Prostate gland (tissue), 2 donors: ENCODE measurements around the gene POU2AF2. TPM values are rescaled to one million over a fixed set of nuclear protein-coding genes. Genes with fewer than 3 reads are reported as not detected.
"Not testable (repeated sequence)": the region's sequence is repeated elsewhere in the genome, so short reads cannot be mapped to it uniquely, and the experiment has no call there.

Experiments
- DNase-seq: peaks from one replicate; pipeline ENCODE4 v3.0.0-alpha.2; 2019; ENCODE audit warnings: low spot score
- H3K27ac ChIP-seq, 2 donors: fragments of 200-600 bp; sonication (generic); 2 replicates each; pipeline ENCODE4 v1.5.1; 2017 to 2019
- H3K27me3 ChIP-seq: fragments of 200-600 bp; sonication (generic); replicated peaks from 2 replicates; pipeline ENCODE4 v1.5.1; 2019; ENCODE audit not compliant: insufficient read depth
- H3K36me3 ChIP-seq, 2 donors: fragments of 200-600 bp; sonication (generic); 1 replicate in 1 of 2; 2 replicates in 1 of 2; pipeline versions ENCODE4 v1.5.1 to v1.8.1; 2017 to 2019
- H3K4me1 ChIP-seq: fragments of 200-600 bp; sonication (generic); replicated peaks from 2 replicates; pipeline ENCODE4 v1.5.1; 2019
- H3K4me3 ChIP-seq, 2 donors: fragments of 200-600 bp; sonication (generic); 2 replicates each; pipeline ENCODE4 v1.5.1; 2017 to 2019
- H3K9me3 ChIP-seq: fragments of 200-600 bp; sonication (generic); 2 replicates; pipeline ENCODE4 v1.5.1; 2017
- POLR2A ChIP-seq: fragments of 450-650 bp; IDR thresholded peaks from one replicate; pipeline ENCODE4 v1.6.1; 2016; ENCODE audit warnings: antibody characterized with exemption, mild to moderate bottlenecking
- POLR2AphosphoS5 ChIP-seq: sonication (generic); formaldehyde crosslinking; IDR thresholded peaks from one replicate; pipeline ENCODE4 v1.6.1; 2017; ENCODE audit warnings: antibody characterized with exemption
- WGBS: methylation state at CpG from one replicate; pipeline ENCODE4 v1.1.5; 2018; 5-methylcytosine and 5-hydroxymethylcytosine counted together
- intact Hi-C: fragments of 100-400 bp; cut with DNase I; formaldehyde crosslinking; loops from one replicate; pipeline ENCODE4 v1.14.2; 2022
- total RNA-seq, 2 donors: library from RNA; depleted of rRNA; stranded (reverse); fragments of >200 nt; gene quantifications; one replicate each; pipeline ENCODE4 v1.1.0, GENCODE V29; 2016
- TF ChIP-seq, protein P1 (sequence below), 4 experiments: fragments of 200-600 bp in 2 of 4; fragments of 450-650 bp in 2 of 4; sonication (generic) in 2 of 4; IDR thresholded peaks; 1 replicate in 3 of 4; 2 replicates in 1 of 4; pipeline ENCODE4 v1.5.1; 2016 to 2019; ENCODE audit warnings: antibody characterized with exemption in 4 of 4, mild to moderate bottlenecking in 2 of 4, moderate library complexity in 2 of 4

The POU2AF2 gene
- total RNA-seq, 2 donors from 2014 or later = 0.74 TPM; not detected in 1

DNA sequence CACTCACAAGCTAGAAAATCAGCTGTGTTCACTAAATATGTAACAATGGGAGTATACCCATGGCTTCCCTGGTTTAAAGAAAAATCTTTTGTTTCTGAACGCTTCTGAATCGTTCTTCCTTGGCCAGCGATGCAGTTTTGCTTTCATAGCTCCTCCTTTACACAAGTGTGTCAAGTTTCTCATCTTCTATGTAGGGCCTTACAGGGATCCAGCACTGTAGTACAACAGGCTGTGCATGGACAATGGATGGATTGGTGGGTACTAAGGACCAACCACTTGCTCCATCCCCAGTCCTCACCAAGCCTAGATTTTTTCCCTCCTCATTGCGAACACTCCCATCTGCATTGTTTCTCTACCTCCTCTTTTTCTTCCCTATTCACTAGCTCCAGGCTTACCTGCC lies 24.3 kb upstream of the POU2AF2 start:
- WGBS = 77% methylated on average over 4 of the region's 4 CpGs
- intact Hi-C loops = no loop called here
- TF ChIP-seq, protein P1, sequence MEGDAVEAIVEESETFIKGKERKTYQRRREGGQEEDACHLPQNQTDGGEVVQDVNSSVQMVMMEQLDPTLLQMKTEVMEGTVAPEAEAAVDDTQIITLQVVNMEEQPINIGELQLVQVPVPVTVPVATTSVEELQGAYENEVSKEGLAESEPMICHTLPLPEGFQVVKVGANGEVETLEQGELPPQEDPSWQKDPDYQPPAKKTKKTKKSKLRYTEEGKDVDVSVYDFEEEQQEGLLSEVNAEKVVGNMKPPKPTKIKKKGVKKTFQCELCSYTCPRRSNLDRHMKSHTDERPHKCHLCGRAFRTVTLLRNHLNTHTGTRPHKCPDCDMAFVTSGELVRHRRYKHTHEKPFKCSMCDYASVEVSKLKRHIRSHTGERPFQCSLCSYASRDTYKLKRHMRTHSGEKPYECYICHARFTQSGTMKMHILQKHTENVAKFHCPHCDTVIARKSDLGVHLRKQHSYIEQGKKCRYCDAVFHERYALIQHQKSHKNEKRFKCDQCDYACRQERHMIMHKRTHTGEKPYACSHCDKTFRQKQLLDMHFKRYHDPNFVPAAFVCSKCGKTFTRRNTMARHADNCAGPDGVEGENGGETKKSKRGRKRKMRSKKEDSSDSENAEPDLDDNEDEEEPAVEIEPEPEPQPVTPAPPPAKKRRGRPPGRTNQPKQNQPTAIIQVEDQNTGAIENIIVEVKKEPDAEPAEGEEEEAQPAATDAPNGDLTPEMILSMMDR (IDR thresholded peaks at IDR 0.05) = no peak
- TF ChIP-seq POLR2A (no peak), POLR2AphosphoS5 (no peak)

DNA sequence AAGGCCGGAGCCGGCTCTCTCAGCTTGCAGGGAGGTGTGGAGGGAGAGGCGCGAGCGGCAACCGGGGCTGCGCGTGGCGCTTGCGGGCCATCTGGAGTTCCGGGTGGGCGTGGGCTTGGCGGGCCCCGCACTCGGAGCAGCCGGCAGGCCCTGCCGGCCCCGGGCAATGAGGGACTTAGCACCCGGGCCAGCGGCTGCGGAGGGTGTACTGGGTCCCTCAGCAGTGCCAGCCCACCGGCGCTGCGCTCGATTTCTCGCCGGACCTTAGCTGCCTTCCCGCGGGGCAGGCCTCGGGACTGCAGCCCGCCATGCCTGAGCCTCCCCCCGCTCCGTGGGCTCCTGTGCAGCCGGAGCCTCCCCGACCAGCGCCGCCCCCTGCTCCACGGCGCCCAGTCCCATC lies 23.6 kb upstream of the POU2AF2 start:
- H3K4me3 ChIP-seq, H3K4me1 ChIP-seq, H3K27ac ChIP-seq, H3K9me3 ChIP-seq, H3K36me3 ChIP-seq, DNase-seq, H3K27me3 ChIP-seq, intact Hi-C loops: not testable (repeated sequence)
- 97% methylated on average over 32 of the region's 39 CpGs for WGBS

More for the DNA sequence above, 24.3 kb upstream of the POU2AF2 start:
- H3K27ac ChIP-seq = no peak overlapping the region
- no peaks in the 10 kb centered on the region for H3K27me3 ChIP-seq
- no peaks in the 10 kb centered on the region for H3K9me3 ChIP-seq
- H3K4me3 ChIP-seq = no peak overlapping the region
- H3K4me1 ChIP-seq = no peaks in the 10 kb centered on the region
- no peaks in the 10 kb centered on the region for H3K36me3 ChIP-seq
- DNase-seq = no peak

DNA sequence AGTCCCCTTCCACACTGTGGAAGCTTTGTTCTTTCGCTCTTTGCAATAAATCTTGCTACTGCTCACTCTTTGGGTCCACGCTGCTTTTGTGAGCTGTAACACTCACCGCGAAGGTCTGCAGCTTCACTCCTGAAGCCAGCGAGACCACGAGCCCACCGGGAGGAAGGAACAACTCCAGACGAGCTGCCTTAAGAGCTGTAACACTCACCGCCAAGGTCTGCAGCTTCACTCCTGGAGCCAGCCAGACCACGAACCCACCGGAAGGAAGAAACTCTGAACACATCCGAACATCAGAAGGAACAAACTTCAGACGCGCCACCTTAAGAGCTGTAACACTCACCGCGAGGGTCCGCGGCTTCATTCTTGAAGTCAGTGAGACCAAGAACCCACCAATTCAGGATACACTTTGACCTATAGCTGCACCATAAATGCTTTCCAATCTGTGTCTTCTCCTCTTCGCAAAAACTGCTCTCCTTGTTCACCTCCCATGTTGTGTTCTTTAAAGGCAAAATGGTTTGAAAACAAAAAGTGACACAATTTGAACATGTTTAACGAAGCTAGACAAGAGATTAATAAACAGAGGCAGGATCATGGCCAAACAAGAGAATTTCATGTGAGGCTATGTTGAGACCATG lies 22.6 kb upstream of the POU2AF2 start:
- 89% methylated on average over 20 of the region's 20 CpGs for WGBS
- H3K9me3 ChIP-seq, H3K36me3 ChIP-seq, H3K27me3 ChIP-seq, H3K27ac ChIP-seq, intact Hi-C loops, H3K4me3 ChIP-seq, H3K4me1 ChIP-seq, DNase-seq: not testable (repeated sequence)

DNA sequence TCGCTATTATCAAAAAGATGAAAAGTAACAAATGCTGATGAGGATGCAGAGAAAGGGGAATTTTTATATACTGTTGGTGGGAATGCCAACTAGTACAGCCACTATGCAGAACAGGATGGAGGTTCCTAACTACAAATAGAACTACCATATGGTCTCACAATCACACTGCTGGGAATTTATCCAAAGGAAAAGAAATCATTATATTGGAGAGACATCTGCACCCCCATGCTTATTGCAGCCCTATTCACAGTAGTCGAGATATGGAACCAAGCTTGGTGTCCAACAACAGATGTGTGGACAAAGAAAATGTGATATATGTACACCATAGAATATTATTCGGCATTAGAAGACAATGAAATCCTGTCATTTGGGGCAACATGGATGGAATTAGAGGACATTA lies 19.6 kb upstream of the POU2AF2 start:
- intact Hi-C loops = no loop called here
- 75% methylated on average over 3 of the region's 3 CpGs for WGBS
- Histone ChIP-seq H3K27ac (no peak overlapping the region), H3K4me3 (no peak overlapping the region), H3K4me1 (no peaks in the 10 kb centered on the region), H3K9me3 (no peaks in the 10 kb centered on the region), H3K36me3 (no peaks in the 10 kb centered on the region), H3K27me3 (no peaks in the 10 kb centered on the region)
- DNase-seq = no peak
- no peak for TF ChIP-seq POLR2A
- TF ChIP-seq POLR2AphosphoS5 = no peak
- TF ChIP-seq, protein P1 (IDR thresholded peaks at IDR 0.05) = no peak

DNA sequence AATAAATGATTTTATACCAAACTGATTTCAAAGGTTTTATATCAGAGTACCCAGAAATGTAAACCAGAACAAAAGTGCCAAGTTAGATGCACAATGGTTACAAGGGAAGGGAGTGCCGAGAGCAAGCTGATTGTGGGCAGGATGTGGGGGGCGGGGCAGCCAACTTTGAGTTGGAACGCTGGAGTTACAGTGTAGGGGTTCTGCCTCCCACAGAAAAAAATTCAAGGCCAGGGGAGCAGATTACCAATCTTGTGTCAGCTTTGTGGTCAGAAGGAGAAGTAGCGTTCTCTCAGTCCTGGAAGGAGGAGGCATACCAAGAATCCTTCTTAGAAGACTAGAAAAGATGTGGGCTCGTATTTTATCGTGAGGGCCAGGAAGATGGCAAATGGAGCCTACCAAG lies 15.9 kb upstream of the POU2AF2 start:
- WGBS = 71% methylated on average over 6 of the region's 6 CpGs
- Histone ChIP-seq H3K27ac (no peak overlapping the region), H3K4me3 (no peak overlapping the region), H3K9me3 (no peaks in the 10 kb centered on the region), H3K4me1 (no peaks in the 10 kb centered on the region), H3K36me3 (no peaks in the 10 kb centered on the region), H3K27me3 (no peaks in the 10 kb centered on the region)
- DNase-seq = no peak
- intact Hi-C loops = loop anchor here (2.0 to 10.0 kb wide), 3 partner anchors 305 to 782 kb away; partner anchors contain the start of gene ARHGAP20
- TF ChIP-seq POLR2A = no peak
- TF ChIP-seq POLR2AphosphoS5 = no peak

DNA sequence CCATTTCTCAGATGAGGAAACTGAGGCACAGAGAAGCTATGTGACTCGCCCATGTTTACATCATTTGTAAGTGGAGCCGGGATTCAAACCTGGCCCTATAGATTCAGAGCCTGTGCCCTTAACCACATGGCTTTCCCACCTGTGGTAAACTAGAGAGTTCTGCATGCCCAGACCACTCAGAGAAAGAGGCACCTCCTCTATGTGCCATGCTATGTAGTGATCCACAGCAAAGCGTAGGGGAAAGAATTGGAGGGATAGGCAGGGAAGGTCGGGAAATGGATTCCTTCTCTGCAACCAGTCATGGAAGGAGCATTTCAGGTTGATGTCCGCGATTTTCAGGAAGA lies 15.4 kb upstream of the POU2AF2 start:
- DNase-seq = no peak
- Histone ChIP-seq H3K36me3 (no peaks in the 10 kb centered on the region), H3K27ac (no peak overlapping the region), H3K27me3 (no peaks in the 10 kb centered on the region), H3K4me1 (no peaks in the 10 kb centered on the region), H3K4me3 (no peak overlapping the region), H3K9me3 (no peaks in the 10 kb centered on the region)
- WGBS = 46% methylated on average over 6 of the region's 6 CpGs
- intact Hi-C loops = loop anchor here (5.0 to 10.0 kb wide), 2 partner anchors 305 to 783 kb away; no protein-coding TSS in a partner anchor
- TF ChIP-seq, protein P1 (IDR thresholded peaks at IDR 0.05) = no peak
- no peak for TF ChIP-seq POLR2A
- no peak for TF ChIP-seq POLR2AphosphoS5
